ENCODE data around the gene C1orf35.
A peak's percentile ranks its signal among the peaks of the same experiment; 100 is the strongest.

Gene C1orf35

GRCh38 chr1:228141226-228142044 is 38.3 kb upstream of the C1orf35 start:
- TF ChIP-seq, protein P1, sequence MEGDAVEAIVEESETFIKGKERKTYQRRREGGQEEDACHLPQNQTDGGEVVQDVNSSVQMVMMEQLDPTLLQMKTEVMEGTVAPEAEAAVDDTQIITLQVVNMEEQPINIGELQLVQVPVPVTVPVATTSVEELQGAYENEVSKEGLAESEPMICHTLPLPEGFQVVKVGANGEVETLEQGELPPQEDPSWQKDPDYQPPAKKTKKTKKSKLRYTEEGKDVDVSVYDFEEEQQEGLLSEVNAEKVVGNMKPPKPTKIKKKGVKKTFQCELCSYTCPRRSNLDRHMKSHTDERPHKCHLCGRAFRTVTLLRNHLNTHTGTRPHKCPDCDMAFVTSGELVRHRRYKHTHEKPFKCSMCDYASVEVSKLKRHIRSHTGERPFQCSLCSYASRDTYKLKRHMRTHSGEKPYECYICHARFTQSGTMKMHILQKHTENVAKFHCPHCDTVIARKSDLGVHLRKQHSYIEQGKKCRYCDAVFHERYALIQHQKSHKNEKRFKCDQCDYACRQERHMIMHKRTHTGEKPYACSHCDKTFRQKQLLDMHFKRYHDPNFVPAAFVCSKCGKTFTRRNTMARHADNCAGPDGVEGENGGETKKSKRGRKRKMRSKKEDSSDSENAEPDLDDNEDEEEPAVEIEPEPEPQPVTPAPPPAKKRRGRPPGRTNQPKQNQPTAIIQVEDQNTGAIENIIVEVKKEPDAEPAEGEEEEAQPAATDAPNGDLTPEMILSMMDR (conservative IDR thresholded peaks at IDR 0.05), result no peak
- H3K27ac ChIP-seq, result peak overlapping the region; percentile 60

GRCh38 chr1:228140724-228141225 is 37.6 kb upstream of the C1orf35 start:
- H3K27ac ChIP-seq, result peak overlapping the region; percentile 60
- TF ChIP-seq, protein P1 (conservative IDR thresholded peaks at IDR 0.05), result no peak

DNA sequence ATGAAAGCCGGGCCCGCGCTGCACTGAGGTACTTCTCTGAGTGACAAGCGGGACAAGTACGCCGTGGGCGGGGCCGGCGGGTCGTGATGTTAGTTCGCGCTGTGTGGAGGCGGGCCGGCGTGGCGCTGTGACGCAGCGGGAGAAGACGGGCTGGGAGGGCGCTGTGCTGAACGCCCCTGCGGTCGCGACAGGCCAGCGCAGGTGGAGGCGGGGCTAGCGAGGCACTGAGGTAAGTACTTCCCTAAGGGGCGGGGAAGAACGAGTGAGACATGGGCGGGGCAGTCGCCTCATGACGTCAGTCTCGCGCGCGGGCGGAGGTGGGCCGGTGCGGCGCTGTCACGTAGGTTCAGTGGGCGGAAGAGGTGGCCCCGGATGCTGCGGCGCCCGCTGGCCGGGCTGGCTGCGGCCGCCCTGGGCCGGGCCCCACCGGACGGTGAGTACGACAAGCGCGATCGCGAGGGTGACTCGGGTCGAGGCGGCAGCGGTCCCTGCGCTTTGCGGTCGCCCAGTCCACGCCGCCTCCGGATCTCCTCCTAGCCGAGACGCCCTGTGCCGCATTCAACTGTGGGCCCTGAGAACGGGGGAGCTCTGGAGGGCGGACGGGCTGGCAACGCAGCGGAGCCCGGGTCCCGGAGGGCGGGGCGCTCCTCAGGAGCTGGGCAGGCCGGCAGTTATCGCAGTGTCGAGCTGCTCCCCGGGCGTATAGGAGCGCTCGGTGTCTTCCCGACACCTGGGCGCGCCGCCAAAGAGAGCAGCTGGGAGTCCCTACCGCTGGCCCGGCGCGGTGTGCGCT is 37.0 kb upstream of the C1orf35 start, which contains the start of gene GUK1:
TSS of gene GUK1 (plus strand) at position 349 of the 793 bp plus-strand sequence. CDS start at position 373, 24 bp downstream.
- TF ChIP-seq, protein P1 (conservative IDR thresholded peaks at IDR 0.05), result no peak
- H3K27ac ChIP-seq, result peak within 1 kb of the TSS; percentile 60

GRCh38 chr1:228139406-228139930 is 36.3 kb upstream of the C1orf35 start:
- TF ChIP-seq, protein P1 (conservative IDR thresholded peaks at IDR 0.05), result no peak
- peak overlapping the region; percentile 39 for H3K27ac ChIP-seq

- no peak overlapping the region for H3K27ac ChIP-seq
- TF ChIP-seq, protein P1 (conservative IDR thresholded peaks at IDR 0.05), result no peak
These were observed 33.8 kb upstream of the C1orf35 start for GRCh38 chr1:228136901-228137300.

DNA sequence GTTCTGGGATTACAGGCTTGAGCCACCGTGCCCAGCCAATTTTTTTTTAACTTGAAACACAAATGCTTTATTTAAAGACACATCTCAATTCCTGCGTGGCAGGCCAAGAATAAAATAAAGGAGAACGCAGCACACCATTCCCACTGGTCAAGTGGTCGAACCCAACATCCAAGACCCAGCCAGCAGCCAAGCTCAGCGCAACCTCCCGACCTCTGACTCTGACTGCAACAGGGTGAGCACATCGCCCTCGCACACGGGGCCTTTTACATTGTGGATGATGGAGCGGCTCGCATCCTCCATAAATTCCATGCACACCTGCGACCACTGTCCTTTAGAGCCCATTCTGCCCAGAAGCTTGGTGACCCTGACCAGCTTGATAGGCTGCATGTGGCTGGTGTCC is 31.5 kb upstream of the C1orf35 start:
- TF ChIP-seq, protein P1 (conservative IDR thresholded peaks at IDR 0.05), result no peak
- no peak overlapping the region for H3K27ac ChIP-seq

GRCh38 chr1:228131766-228132165 is 28.6 kb upstream of the C1orf35 start:
- no peak overlapping the region for H3K27ac ChIP-seq
- TF ChIP-seq, protein P1 (conservative IDR thresholded peaks at IDR 0.05), result no peak

All from VCaP (cell line).